NOMO-1 treated with DMSO at 0.1 percent for 48 hours (cell line): ENCODE data around the gene OR4D11.
"Not testable (repeated sequence)": the region's sequence is repeated elsewhere in the genome, so short reads cannot be mapped to it uniquely, and the experiment has no call there.

Experiments
- DNase-seq: peaks from one replicate; lab custom pipeline; 2025; ENCODE audit not compliant: unreplicated experiment; lab: John Stamatoyannopoulos, UW

OR4D11 gene

DNA sequence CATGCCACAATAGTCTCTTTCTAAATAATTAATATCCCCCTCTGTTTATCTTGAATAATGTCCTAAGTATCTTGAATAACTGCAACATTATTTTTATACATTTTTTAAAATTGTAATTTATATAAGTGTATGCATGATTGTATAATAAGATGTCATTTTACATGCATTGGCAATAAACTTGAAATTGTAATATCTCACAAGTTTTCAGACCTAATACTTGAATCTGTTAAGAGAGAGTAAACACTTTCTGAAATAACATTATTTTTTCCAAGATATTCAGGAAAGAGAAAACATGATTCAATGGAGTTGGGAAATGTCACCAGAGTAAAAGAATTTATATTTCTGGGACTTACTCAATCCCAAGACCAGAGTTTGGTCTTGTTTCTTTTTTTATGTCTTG, at the start of gene OR4D11:
Gene OR4D11 (plus strand): TSS at position 301 of the 400 bp plus-strand sequence. CDS start 0 bp downstream, at position 301.
- no peak for DNase-seq

DNA sequence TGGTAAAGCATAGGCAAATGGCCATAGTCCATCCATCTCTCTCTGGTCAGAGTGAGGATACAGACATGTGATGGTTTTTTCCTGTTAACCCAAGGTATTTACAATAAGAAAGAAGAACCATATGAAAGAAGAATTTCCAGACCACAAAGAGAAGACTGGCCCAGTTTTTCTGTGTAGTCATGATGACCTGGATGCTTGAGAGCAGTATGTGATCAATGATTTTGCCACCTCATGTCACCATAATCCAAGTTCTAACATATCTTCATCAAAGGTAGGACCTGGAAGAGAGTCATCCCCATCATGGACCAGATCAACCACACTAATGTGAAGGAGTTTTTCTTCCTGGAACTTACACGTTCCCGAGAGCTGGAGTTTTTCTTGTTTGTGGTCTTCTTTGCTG, 46.7 kb upstream of the OR4D11 start, which contains the start of gene OR4D6:
Gene OR4D6 (plus strand): TSS at position 301 of the 400 bp plus-strand sequence. CDS start 0 bp downstream, at position 301.
- no peak for DNase-seq

DNA sequence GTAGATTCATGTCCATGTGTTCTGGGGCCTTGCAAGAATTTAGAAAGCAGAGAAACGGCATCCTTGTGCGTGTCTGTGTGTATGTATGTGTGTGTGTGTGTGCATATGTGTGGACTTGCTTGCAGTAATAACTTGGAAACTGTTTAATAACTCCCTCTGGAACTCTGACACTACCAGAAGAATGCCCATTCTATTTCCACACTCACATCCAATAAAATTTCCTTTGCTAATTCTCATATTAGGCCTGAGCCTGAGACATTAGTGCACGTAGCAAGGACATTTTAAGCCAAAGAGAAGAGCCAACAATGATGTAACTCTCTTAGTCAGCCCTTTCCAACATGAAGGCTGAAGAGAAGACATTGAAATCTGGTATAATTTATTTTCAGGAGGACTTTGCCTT, 43.5 kb upstream of the OR4D11 start:
- no peak for DNase-seq

DNA sequence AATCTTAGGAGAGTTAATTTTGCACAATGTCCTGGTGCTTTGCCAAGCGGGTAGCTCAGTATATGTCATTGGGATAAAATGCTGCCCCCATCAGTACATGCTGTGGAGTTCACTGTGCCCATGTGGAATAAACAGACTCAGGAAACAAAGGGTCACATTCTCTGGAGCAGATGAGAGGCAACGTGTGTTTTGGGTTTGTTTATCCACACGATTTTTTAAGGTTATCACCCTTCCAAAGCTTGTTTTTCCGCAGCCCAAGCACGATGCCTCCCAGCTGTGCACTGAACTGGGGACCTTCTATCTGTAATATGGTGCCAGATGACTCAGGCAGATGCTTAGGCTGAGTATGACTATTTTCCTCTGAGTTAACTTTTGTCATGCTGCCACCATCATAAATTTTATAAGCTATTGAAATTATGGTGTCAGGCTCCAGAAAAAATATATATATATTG, 40.2 kb upstream of the OR4D11 start:
- no peak for DNase-seq

DNA sequence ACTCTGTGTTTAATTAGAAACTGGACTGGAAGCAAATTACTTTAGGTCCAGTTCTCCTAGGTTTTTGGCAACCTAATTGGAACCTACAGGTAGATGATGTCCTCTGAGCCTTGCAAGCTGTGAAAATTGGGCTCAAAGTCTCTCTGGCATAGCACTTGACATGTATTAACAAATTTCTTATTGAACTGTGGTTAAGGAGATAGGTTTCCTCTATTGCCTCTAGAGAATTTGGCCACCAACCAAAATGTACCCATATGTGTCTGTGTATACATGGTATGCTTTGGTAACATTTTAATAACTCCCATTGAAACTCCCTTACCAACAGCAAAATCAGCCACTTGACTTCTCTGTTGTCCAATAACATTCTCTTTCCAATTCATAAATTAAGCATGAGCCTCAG, 30.4 kb upstream of the OR4D11 start, which contains the start of gene OR4D10:
Gene OR4D10 (plus strand): TSS at position 301 of the 400 bp plus-strand sequence. CDS start 4,115 bp downstream, outside the sequence.
- DNase-seq: no peak

DNA sequence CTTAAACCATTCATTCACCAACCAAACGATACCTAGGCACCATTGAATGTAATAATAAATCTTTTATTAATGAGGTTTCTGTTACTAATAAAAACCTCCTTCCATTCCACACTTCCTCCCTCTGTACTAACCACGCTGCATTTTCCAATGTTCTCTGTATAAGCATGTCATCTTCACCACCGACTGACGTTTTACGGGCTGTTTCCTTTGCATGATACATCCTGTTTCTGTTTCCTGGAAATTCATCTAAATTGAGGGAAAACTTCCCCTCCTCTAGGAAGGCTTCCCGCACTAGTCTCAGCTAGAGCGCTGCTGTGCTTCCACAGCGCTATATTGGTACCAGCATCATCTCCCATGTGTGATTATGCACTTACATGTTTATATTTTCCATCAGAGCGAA, 28.2 kb upstream of the OR4D11 start:
- DNase-seq: no peak

DNA sequence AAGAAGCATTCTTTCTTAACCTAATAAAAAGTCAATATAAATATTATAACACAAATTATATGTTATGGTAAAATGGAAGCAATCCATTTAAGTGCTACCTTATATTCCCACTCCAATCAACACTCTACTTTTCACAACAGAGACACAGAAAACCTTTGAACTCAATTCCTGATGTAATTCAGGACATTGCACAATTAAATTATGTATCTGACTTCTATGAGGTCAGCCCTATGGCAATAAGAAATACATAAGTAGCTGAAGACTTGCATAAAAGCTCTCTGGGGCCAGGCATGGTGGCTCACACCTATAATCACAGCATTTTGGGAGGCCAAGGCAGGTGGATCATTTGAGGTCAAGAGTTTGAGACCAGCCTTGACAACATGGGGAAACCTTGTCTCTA, 23.5 kb upstream of the OR4D11 start:
- peak; percentile 11 for DNase-seq

DNA sequence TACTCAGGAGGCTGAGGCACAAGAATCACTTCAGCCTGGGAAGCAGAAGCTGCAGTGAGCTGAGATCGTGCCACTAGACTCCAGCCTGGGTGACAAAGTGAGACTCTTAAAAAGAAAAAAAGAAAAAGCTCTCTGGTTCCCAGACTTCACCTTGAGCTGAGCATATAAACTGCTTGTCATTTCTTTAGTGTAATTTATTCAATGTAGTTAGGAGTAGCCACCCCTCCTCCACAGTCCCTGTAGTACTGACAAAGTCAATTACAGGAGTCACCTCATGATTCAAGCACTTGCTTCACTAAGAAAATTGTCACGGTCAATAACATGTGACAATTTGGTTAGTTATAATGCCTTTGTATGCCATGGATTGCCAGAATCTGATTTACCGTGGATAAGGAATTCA, 23.0 kb upstream of the OR4D11 start:
- DNase-seq: no peak

DNA sequence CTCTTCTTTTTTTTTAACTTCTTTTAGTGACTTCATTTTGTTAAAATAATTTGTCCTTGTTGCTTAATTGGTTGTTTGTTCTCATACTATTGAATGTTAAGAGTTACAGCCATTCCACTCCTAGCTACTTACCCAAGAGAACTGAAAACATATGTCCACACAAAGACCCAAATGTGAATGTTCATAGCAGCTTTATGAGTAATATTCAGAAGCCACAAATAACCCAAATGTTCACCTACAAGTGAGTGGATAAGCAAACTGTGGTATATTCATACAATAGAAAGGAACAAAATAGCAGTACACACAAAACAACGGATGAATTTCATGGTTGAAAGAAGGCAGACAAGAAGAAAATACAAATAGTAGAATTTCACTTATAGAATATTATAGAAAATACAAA, 1.4 kb upstream of the OR4D11 start:
- no peak for DNase-seq

DNA sequence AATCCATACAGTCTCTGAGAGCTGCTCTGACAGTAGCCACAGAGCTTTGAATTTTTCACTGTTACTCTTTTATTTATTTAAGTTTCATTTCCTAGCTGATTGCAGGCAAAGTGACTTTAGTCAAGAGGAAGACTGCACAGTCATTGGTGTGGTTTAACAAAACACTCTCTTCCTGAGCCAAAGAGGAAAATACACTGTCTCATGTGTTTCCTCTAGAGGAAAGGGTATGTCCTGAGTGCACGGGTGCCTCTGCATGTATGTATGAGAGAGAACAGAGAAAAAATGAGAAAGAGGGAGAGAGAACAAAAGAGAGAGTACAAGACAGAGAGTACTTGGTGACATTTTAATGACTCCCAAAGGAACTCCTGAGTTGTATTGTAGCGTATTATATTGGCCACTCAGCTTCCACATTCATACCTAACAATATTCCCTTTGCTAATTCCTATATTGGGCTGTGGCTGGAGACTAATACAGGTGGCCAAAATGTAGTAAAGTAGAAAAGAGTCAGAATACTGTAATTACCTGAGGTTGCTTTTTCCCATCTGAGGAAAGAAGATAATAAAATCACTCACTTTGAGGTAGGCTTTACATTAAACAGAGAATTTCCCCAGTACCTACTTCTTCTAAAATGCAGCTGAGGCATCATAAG, 7.7 kb downstream of the OR4D11 start, which contains the start of gene OR4D9:
Gene OR4D9 (plus strand): TSS at position 599 of the 649 bp plus-strand sequence. CDS start 3,374 bp downstream, outside the sequence.
- peak; percentile 79 for DNase-seq

DNA sequence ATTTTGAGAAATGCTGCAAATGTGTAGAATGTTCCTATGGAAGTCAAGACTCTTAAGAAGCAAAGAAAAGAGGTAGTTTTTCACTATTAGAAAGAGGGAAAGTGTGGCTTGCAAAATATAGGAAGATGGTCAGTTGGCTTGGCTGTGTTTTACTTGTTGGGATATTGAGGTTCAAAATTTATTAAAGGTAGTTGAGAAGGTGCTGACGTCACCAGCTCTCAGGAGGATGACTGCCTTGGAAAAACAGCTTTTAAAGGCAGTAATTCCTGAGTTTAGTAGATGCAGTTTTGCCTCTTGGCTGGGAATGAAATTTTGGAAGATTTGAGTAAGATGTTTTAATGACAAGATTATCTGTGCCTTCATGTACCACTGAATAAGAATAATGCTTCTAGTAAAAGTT, 8.3 kb downstream of the OR4D11 start:
- DNase-seq: no peak

DNA sequence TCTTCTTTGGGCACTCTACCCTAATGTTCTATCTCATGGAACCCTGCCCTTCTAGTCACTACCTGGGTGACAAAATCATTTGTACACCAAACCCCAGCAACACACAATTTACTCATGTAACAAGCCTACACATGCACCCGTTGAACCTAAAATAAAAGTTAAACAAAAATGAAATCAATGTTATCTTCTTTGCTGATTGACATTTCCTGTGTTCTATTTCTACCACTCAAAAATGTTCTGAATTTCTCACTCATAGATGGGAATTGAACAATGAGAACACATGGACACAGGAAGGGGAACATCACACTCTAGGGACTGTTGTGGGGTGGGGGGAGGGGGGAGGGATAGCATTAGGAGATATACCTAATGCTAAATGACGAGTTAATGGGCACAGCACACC, 16.8 kb downstream of the OR4D11 start:
- not testable (repeated sequence) for DNase-seq

DNA sequence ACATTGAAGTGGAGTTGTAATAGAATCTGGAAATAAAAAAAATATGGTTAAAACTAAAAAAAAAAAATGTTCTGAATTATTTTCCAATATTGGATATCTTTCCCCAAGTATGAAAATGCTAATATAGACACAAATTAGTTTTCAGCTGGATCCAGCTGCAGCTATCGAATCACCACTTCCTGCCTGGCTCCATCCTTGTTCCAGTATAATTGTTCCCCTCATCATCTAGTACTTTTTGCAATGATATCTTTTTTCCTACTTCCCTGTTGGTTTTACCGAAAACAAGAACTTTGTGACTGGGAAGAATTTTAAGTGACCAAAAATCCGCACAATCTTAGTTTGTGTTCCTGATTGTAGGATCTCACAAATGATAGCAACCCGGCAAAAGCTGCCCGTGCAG, 17.4 kb downstream of the OR4D11 start:
- DNase-seq: no peak

DNA sequence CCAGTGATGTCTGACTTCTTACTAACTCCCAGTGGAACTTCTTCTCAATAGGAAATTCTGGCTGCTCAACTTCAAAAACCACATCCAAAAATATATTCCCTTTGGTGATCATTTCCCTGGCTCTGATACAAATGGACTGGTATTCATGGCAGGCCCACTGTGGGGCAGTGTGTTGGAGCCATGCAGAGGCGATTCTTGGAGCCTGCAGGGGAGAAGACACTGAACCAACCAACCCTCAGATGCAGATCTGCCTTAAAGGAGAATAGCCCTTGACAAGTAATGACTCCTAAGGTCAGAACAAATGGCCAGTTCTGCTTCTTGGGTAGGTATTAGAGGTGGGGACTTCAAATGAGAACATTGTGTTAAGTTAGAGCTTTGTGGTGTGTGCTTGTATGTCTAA, 20.2 kb downstream of the OR4D11 start:
- DNase-seq: no peak

DNA sequence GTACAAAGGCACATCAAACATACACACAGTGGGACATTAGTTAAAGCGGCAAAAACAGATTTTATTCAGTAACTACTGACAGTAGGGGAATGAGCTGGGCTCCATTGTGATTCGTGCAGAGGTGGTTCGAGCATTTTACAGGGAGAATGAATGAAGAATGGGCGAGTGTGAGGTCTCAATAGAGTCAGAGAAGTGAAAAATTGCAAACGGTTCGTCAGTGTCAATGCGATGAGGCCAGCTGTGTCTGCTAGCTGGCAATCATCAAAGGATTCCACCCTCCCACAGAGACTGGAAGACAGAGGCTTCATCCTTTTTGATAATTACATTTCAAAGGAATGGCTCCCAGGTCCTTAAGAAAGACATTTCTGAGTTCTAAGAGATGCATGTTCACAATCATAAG, 25.3 kb downstream of the OR4D11 start:
- DNase-seq: no peak

DNA sequence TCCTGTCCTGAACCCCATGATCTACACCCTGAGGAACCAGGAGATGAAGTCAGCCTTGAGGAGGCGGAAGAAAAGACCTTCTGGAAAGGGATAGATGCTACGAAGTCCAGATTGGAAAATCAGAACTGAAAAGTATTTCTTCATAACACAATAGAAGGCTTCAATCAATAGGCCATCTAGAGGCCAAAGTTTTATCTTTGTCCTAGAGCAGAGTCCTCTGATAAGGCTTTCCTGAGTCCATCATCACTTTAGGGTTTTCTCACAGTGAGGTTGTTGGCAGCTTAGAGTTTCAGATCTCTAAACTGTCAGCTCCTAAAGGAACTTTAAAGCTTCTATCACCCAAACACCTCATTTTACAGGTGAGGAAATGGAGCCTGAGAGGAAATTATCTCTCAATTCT, 29.2 kb downstream of the OR4D11 start:
- no peak for DNase-seq

DNA sequence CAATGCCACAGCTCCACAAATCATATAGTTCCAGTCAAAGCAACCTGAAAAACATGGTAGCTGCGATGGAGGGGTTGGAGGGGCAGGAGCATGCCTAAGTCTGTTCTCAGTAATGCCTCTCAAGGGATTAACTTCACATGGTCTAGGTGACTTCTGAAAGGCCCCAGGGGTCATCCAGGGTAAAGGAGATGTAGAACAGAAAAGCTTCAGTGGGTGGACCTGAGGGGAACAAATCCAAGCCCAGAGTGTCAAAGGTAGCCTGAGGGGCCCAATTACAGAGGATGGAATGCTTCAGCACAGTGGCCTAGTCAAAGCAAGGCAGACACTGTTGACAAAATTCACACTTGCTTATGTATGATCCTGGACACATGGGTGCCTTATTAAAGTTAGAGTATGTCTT, 31.3 kb downstream of the OR4D11 start:
- DNase-seq: no peak

DNA sequence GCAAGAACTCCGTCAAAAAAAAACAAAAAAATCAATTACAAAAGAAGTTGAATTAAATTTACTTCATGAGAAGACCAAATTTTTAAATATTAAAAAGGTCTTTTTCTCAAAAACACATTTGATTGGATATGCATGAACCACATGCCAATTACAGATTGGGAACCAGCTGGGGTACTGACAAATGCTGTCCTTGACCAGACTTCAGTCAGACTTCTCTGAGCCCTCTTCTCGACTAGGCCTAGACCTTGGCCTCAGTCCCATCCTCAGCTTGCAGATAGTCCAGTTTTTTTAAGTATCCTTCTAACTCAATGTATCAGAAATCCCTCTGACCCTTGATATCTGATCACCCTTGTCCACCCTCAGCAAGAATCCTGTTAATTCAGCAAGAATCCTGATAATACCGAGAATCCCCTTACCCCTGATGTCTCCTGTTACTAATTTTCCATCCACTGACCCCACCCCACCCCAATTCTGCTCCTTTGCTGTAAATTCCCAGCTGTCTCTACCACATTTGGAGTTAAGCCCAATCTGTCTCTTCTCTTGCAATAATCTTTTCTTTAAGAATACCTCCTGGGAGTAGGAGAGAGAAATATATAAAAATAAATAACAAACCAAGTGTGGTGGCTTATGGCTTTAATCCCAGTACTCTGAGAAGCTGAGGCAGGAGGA, 38.9 kb downstream of the OR4D11 start:
- DNase-seq: no peak

DNA sequence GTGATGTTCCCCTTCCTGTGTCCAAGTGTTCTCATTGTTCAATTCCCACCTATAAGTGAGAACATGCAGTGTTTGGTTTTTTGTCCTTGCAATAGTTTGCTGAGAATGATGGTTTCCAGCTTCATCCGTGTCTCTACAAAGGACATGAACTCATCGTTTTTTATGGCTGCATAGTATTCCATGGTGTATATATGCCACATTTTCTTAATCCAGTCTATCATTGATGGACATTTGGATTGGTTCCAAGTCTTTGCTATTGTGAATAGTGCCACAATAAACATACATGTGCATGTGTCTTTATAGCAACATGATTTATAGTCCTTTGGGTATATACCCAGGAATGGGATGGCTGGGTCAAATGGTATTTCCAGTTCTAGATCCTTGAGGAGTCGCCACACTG, 40.3 kb downstream of the OR4D11 start:
- DNase-seq: not testable (repeated sequence)

DNA sequence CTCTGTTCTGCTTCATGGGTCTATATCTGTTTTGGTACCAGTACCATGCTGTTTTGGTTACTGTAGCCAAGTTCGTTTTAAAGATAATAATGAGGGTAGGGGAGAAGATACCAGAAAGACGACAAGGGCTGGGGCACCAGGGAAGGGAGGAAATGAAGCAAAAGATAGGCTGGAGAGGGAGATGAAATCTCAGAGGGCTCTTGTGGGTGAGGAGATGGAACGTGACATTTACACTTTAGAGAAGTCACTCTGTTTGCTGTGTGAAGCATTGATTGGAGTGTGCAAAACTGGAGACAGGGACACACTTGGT, 41.4 kb downstream of the OR4D11 start:
- DNase-seq: no peak

DNA sequence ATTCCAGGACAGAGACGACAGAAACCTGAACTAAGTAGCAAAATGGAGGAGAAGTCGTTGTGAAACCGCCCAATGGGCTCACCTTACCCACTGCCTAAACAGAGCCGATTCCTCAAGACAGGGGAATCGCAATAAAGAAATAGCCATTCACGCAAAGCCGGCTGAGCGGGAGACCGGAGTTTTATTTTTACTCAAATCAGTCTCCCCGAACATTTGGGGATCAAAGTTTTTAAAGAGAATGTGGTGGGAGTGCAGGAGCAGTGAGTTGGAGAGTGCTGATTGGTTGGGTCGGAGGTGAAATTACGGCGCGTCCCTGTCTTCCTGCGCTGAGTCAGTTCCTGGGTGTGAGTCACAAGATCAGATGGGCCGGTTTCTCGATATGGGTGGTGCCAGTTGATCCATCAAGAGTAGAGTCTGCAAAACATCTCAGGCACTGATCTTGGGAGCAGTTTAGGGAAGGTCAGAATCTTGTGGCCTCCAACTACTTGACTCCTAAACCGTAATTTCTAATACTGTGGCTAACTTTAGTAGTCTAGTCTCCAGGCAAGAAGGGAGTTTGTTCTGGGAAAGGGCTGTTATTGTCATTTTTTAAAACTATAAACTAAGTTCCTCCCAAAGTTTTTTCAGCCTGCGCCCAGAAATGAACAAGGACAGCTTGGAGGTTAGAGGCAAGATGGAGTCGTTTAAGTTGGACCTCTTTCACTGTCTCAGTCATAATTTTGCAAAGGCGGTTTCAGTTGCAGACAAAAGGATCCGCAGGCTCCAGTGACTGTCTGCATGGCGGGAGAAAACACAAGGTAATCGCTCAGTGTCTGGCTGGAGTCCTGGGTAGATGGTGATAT, 42.0 kb downstream of the OR4D11 start:
- DNase-seq: no peak
